Transverse colon (tissue), 4 donors: ENCODE measurements around the gene DPYD. TPM values are rescaled to one million over a fixed set of nuclear protein-coding genes. Genes with fewer than 3 reads are reported as not detected.

ENCODE experiments used
- DNase-seq: peaks from one replicate; pipeline ENCODE4 v3.0.0-alpha.2; 2019
- H3K27ac ChIP-seq, 4 donors: fragments of 200-600 bp; sonication (generic); 2 replicates each; pipeline ENCODE4 v1.5.1; 2016 to 2018; ENCODE audit warnings: inconsistent platforms in 4 of 4
- H3K27me3 ChIP-seq: fragments of 200-600 bp; sonication (generic); 2 replicates; pipeline ENCODE4 v1.5.1; 2017; ENCODE audit warnings: inconsistent platforms
- H3K36me3 ChIP-seq, 4 donors: fragments of 200-600 bp; sonication (generic); 2 replicates each; pipeline ENCODE4 v1.5.1; 2017 to 2019; ENCODE audit warnings: inconsistent platforms in 4 of 4
- H3K4me1 ChIP-seq, 4 donors: fragments of 200-600 bp; sonication (generic); 2 replicates each; pipeline ENCODE4 v1.5.1; 2017 to 2020; ENCODE audit warnings: inconsistent platforms in 4 of 4
- H3K4me3 ChIP-seq, 4 donors: fragments of 200-600 bp; sonication (generic); 1 replicate in 1 of 4; 2 replicates in 3 of 4; pipeline versions ENCODE4 v1.5.1 to v1.6.1; 2017 to 2019; ENCODE audit warnings: inconsistent platforms in 4 of 4
- H3K9me3 ChIP-seq, 2 donors: fragments of 200-600 bp; sonication (generic); 2 replicates each; pipeline ENCODE4 v1.5.1; 2017 to 2019; ENCODE audit warnings: inconsistent platforms in 2 of 2
- EP300 ChIP-seq: sonication (generic); formaldehyde crosslinking; IDR thresholded peaks from one replicate; pipeline ENCODE4 v1.6.1; 2017; ENCODE audit warnings: antibody characterized with exemption, low read depth
- POLR2A ChIP-seq: fragments of 450-650 bp; IDR thresholded peaks from one replicate; pipeline ENCODE4 v1.6.1; 2016; ENCODE audit warnings: antibody characterized with exemption, mild to moderate bottlenecking, moderate library complexity
- POLR2AphosphoS5 ChIP-seq, 3 donors: sonication (generic); formaldehyde crosslinking; IDR thresholded peaks; one replicate each; pipeline ENCODE4 v1.6.1; 2016; ENCODE audit warnings: antibody characterized with exemption in 3 of 3
- WGBS, 2 donors: methylation state at CpG; one replicate each; pipeline ENCODE4 v1.1.5; 2018; ENCODE audit warnings: low coverage in 1 of 2; 5-methylcytosine and 5-hydroxymethylcytosine counted together
- in situ Hi-C, 4 donors: fragments of 200-750 bp; cut with MboI; loops; one replicate each; pipeline versions ENCODE4 v1.15.0 to v1.15.1; 2017; ENCODE audit warnings: low sequenced_read_pairs in 3 of 4, low pct_ligation_motif_present in 1 of 4, low pct_unique_long_range_greater_than_20kb in 1 of 4
- intact Hi-C: fragments of 100-400 bp; cut with DNase I; formaldehyde crosslinking; loops from one replicate; pipeline ENCODE4 v1.15.1; 2023; ENCODE audit warnings: low total_unique reads
- total RNA-seq, 4 donors: library from RNA; depleted of rRNA; stranded (reverse); fragments of >200 nt; gene quantifications; one replicate each; pipeline ENCODE4 v1.1.0, GENCODE V29; 2016
- TF ChIP-seq, protein P1 (sequence below), 5 experiments: fragments of 200-600 bp in 3 of 5; fragments of 450-650 bp in 2 of 5; sonication (generic) in 3 of 5; IDR thresholded peaks; 1 replicate in 2 of 5; 2 replicates in 3 of 5; pipeline ENCODE4 v1.5.1; 2016 to 2017; ENCODE audit warnings: antibody characterized with exemption in 5 of 5, inconsistent platforms in 3 of 5, mild to moderate bottlenecking in 2 of 5, moderate library complexity in 1 of 5

DPYD gene
- total RNA-seq, 4 donors from 2014 or later, result 11.2 to 34.8 (median 26.0) TPM

DNA sequence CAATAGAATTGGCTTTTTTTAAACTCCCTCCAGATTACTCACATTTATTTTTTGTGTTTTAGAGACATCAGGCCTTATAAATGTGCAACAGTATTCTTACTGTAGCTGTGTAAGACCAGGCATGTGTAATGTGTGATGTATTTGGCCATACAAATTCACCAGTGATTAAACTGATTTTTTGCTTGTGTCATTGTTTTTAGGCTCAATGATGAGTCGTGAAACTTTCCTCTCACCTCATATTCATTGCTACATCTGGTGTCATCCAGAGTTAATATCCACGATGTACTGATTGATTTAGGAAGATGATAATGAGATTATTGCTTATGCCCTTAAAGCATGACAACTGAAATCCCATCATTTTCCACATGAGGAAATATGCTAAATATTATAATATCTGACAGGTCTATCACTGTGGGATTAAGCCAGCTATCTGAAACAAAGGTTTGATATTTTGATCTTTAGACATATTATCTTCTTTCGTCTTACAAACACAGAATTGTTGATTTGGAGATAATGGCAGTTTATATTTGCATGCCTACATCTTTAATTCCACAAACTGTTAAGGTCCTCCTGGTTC lies 711.4 kb downstream of the DPYD start:
- 77 to 93% methylated on average over 3 of the region's 3 CpGs for WGBS, 2 donors
- TF ChIP-seq POLR2A, result no peak
- TF ChIP-seq POLR2AphosphoS5 (IDR thresholded peaks at IDR 0.05), result no peak
- TF ChIP-seq, protein P1, sequence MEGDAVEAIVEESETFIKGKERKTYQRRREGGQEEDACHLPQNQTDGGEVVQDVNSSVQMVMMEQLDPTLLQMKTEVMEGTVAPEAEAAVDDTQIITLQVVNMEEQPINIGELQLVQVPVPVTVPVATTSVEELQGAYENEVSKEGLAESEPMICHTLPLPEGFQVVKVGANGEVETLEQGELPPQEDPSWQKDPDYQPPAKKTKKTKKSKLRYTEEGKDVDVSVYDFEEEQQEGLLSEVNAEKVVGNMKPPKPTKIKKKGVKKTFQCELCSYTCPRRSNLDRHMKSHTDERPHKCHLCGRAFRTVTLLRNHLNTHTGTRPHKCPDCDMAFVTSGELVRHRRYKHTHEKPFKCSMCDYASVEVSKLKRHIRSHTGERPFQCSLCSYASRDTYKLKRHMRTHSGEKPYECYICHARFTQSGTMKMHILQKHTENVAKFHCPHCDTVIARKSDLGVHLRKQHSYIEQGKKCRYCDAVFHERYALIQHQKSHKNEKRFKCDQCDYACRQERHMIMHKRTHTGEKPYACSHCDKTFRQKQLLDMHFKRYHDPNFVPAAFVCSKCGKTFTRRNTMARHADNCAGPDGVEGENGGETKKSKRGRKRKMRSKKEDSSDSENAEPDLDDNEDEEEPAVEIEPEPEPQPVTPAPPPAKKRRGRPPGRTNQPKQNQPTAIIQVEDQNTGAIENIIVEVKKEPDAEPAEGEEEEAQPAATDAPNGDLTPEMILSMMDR (IDR thresholded peaks at IDR 0.05), result no peak
- TF ChIP-seq EP300, result no peak
- in situ Hi-C loops (no loop called here), intact Hi-C loops (loop anchor here (5.0 kb wide), 1 partner anchor 423 kb away; no protein-coding TSS in a partner anchor)
- H3K4me3 ChIP-seq, result no peak overlapping the region
- H3K4me1 ChIP-seq, result no peaks in the 10 kb centered on the region
- no peaks in the 10 kb centered on the region for H3K27me3 ChIP-seq
- H3K9me3 ChIP-seq, result no peaks in the 10 kb centered on the region
- H3K36me3 ChIP-seq, result no peaks in the 10 kb centered on the region
- H3K27ac ChIP-seq, result no peak overlapping the region
- no peak for DNase-seq

- H3K4me1 ChIP-seq, result no peaks in the 10 kb centered on the region
- intact Hi-C loops, result loop anchor here (5.0 kb wide), 1 partner anchor 424 kb away; no protein-coding TSS in a partner anchor
- no peak overlapping the region for H3K27ac ChIP-seq
- in situ Hi-C loops, result no loop called here
- H3K27me3 ChIP-seq, result no peaks in the 10 kb centered on the region
- no peaks in the 10 kb centered on the region for H3K9me3 ChIP-seq
- H3K4me3 ChIP-seq, result no peak overlapping the region
- H3K36me3 ChIP-seq, result no peaks in the 10 kb centered on the region
- no peak for DNase-seq
- TF ChIP-seq POLR2AphosphoS5 (IDR thresholded peaks at IDR 0.05), result no peak
- TF ChIP-seq POLR2A, result no peak
- TF ChIP-seq, protein P1 (IDR thresholded peaks at IDR 0.05), result no peak
- TF ChIP-seq EP300, result no peak
Measured at GRCh38 chr1:97207868-97208267, 713.0 kb downstream of the DPYD start.

GRCh38 chr1:97204468-97204867 lies 716.4 kb downstream of the DPYD start:
- no peaks in the 10 kb centered on the region for H3K27me3 ChIP-seq
- in situ Hi-C loops (no loop called here), intact Hi-C loops (no loop called here)
- 64 to 71% methylated on average over 1 of the region's 1 CpG for WGBS, 2 donors
- H3K36me3 ChIP-seq, result no peaks in the 10 kb centered on the region
- no peak for DNase-seq
- H3K4me3 ChIP-seq, result no peak overlapping the region
- H3K27ac ChIP-seq, result no peak overlapping the region
- no peaks in the 10 kb centered on the region for H3K4me1 ChIP-seq
- TF ChIP-seq POLR2A (no peak), POLR2AphosphoS5 (IDR thresholded peaks at IDR 0.05) (no peak), EP300 (no peak)
- TF ChIP-seq, protein P1 (IDR thresholded peaks at IDR 0.05), result no peak
- no peaks in the 10 kb centered on the region for H3K9me3 ChIP-seq

DNA sequence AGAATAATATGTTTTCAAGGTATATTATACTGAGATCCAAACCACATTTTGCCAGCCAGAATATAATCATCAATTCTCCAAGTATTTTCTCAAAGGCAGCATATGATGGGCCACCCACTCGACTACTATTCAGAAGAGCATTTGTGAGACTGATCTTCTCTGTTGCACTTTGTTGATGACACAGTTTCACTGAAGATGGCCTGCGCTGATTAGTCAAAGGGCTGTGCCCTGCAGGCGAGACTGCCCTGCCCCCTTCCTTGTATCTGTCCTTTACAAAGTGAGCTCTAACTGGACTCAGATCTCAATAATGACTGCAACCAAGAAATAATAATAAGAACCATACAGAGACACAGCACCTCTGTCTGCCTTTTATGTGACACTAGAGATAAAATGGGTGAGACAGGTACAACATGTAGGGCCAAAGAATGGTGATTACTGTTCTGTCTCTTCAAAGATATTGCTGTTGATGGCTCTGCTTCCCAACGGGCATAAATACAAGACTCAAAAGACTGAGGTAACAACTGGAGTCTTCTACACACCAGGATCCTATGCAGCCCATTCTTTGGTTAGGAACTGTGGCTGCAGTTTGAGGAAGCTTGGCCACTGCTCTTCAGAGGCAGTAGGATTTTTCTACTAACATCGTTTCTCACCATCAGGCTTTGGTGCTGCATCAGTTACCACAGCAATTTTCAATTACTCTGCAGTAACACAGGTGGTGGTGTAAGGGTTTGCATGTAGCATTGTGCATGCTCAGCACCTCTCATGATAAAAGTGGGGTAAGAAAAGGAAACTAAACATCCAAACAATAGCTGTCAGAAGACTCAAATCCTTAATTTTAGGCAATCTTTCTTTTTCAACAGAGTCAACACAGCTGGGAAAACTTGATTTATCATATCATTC lies 718.1 kb downstream of the DPYD start:
- DNase-seq, result no peak
- TF ChIP-seq POLR2A, result no peak
- TF ChIP-seq EP300, result no peak
- no peak for TF ChIP-seq POLR2AphosphoS5 (IDR thresholded peaks at IDR 0.05)
- TF ChIP-seq, protein P1 (IDR thresholded peaks at IDR 0.05), result no peak
- Histone ChIP-seq H3K9me3 (no peaks in the 10 kb centered on the region), H3K4me1 (no peaks in the 10 kb centered on the region), H3K4me3 (no peak overlapping the region), H3K27ac (no peak overlapping the region), H3K27me3 (no peaks in the 10 kb centered on the region), H3K36me3 (no peaks in the 10 kb centered on the region)
- intact Hi-C loops (no loop called here), in situ Hi-C loops (no loop called here)
- WGBS, 2 donors, result 82 to 86% methylated on average over 2 to 5 of the region's 5 CpGs
